H1 (cell line): ENCODE data around the gene OSBP2. TPM values are rescaled to one million over a fixed set of nuclear protein-coding genes. Genes with fewer than 3 reads are reported as not detected.

ENCODE experiments used
- RBBP5 ChIP-seq: IDR thresholded peaks from 2 replicates; pipeline ENCODE4 v1.7.1; 2012; ENCODE audit warnings: low read depth, mild to moderate bottlenecking, inconsistent platforms, low read length, moderate library complexity, borderline replicate concordance
- RNF2 ChIP-seq: fragments of 200-900, 300-1000 bp; sonication (generic); IDR thresholded peaks from 2 replicates; pipeline ENCODE4 v1.7.1; 2016; ENCODE audit warnings: borderline replicate concordance, low read depth, mild to moderate bottlenecking, antibody characterized with exemption, low read length; ENCODE audit not compliant: poor library complexity, severe bottlenecking; ENCODE audit errors: missing control alignments
- TBP ChIP-seq: IDR thresholded peaks from 2 replicates; pipeline ENCODE4 v1.6.1; 2011; ENCODE audit warnings: low read depth, low read length, improper control_type of control experiment
- polyA plus RNA-seq, 7 experiments: library from polyadenylated mRNA; depleted of rRNA in 3 of 7; stranded (reverse) in 5 of 7; unstranded in 2 of 7; fragments of >200 nt in 5 of 7; fragments of 200-250 nt in 2 of 7; gene quantifications; 1 replicate in 5 of 7; 2 replicates in 1 of 7; 4 replicates in 1 of 7; pipeline versions ENCODE4 v1.2.1 to v1.2.3, GENCODE V29; 2011 to 2013; ENCODE audit warnings: missing spikeins in 2 of 7, mixed read lengths in 2 of 7
- total RNA-seq: library from RNA; stranded (reverse); fragmentation: NEBNext Ultra II Directional; extraction: Animal tissue kit (Norgen Biotek cat#: 25700); gene quantifications from 2 replicates; pipeline ENCODE4 v1.2.1, GENCODE V29; 2021

Gene OSBP2
- total and polyA plus RNA-seq, 2 of the 8 experiments (the other 6 are each of a cell fraction or from before 2014, with no cell fraction given) = 3.4 to 3.7 TPM

- no peak for TF ChIP-seq TBP
- no peak for TF ChIP-seq RNF2
- TF ChIP-seq RBBP5 = no peak
Observed at GRCh38 chr22:30664798-30665197, 29.9 kb upstream of the OSBP2 start (continued).
